Measurements from ENCODE around the gene WNK3.

WNK3 gene

DNA sequence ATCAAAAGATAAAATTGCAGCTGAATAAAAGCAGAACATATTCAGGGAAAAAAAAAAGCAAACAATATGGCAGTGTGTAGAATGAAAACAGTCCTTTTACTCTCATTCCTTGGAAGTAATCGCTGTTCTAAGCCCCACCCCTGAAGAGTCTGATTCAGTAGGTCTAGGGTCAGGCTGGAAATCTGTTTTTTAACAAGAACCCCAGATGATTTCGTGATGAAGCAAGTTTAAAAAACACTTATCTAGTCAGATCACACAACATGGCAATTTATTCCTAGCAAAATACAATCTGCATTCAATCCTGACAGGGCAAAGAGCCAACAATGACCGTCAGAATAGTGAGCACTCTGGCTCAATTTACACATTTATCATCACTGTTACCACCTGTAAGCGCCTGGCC lies 190.9 kb downstream of the WNK3 start:
- in situ Hi-C loops (cut with HindIII; ENCODE audit: low sequenced_read_pairs) = no loop called here
- TF ChIP-seq, protein P1, sequence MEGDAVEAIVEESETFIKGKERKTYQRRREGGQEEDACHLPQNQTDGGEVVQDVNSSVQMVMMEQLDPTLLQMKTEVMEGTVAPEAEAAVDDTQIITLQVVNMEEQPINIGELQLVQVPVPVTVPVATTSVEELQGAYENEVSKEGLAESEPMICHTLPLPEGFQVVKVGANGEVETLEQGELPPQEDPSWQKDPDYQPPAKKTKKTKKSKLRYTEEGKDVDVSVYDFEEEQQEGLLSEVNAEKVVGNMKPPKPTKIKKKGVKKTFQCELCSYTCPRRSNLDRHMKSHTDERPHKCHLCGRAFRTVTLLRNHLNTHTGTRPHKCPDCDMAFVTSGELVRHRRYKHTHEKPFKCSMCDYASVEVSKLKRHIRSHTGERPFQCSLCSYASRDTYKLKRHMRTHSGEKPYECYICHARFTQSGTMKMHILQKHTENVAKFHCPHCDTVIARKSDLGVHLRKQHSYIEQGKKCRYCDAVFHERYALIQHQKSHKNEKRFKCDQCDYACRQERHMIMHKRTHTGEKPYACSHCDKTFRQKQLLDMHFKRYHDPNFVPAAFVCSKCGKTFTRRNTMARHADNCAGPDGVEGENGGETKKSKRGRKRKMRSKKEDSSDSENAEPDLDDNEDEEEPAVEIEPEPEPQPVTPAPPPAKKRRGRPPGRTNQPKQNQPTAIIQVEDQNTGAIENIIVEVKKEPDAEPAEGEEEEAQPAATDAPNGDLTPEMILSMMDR (IDR thresholded peaks at IDR 0.05; ENCODE audit: low read depth, low read length) = no peak
- no peak overlapping the region for H3K4me3 ChIP-seq (ENCODE audit: low read depth, low read length)
- no peak for DNase-seq (ENCODE audit: low read depth, low spot score)

DNA sequence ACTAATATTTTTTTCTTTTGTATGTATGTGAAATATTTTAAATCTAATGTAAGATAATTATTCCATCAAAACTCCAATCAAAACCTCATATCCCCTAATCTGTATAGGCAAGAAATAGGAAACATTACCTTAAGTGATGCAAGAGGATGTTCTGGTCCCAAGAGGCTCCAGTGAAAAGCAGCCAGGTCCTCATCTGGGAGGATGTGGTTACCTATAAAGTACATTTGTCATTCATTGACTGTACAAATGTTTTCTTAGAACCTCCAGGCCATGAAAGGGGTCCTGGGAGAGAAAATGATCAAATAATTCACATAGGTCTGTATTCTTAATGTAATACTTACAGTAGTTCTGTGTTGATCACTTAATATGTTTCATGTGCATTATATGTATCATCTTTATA lies 200.3 kb downstream of the WNK3 start:
- TF ChIP-seq, protein P1 (IDR thresholded peaks at IDR 0.05; ENCODE audit: low read depth, low read length) = no peak
- no peak for DNase-seq (ENCODE audit: low read depth, low spot score)
- no peak overlapping the region for H3K4me3 ChIP-seq (ENCODE audit: low read depth, low read length)
- in situ Hi-C loops (cut with HindIII; ENCODE audit: low sequenced_read_pairs) = no loop called here

Measured in astrocyte of the spinal cord (primary cell).